IMR-90 (cell line): ENCODE results near the gene ATP5F1D. TPM values are rescaled to one million over a fixed set of nuclear protein-coding genes. Genes with fewer than 3 reads are reported as not detected.

Source experiments
- ATAC-seq: fragments of 200-7000 bp; cut with Tn5 transposase; 2 replicates; pipeline ENCODE4 v1.9.1; 2020; ENCODE audit warnings: low read depth, mild to moderate bottlenecking, moderate library complexity
- BruUV-seq: library from RNA; stranded (reverse); fragments of 400-500 nt; replicated peaks from 2 replicates; lab custom pipeline; 2021; lab: Mats Ljungman, UMichigan
- CTCF ChIA-PET: fragments of 300-600 bp; formaldehyde crosslinking; extraction: SDS; loops from one replicate; lab custom pipeline; 2021; ENCODE audit warnings: antibody characterized with exemption; lab: Yijun Ruan, JAX
- POLR2A ChIA-PET: fragments of 300-600 bp; sonication (Branson Sonifier 250); formaldehyde crosslinking; loops from one replicate; lab custom pipeline; 2022; ENCODE audit warnings: antibody characterized with exemption; ENCODE audit not compliant: unreplicated experiment; lab: Charles Lee
- DNase-seq: peaks from one replicate; pipeline ENCODE4 v3.0.0; 2013
- H2AFZ ChIP-seq: replicated peaks from 2 replicates; pipeline ENCODE3; 2013; ENCODE audit warnings: low read length, mild to moderate bottlenecking; ENCODE audit not compliant: poor library complexity
- H2AK5ac ChIP-seq: 2 replicates; pipeline ENCODE4 v1.6.1; 2013; ENCODE audit warnings: low read depth, low read length, inconsistent platforms
- H2AK9ac ChIP-seq: replicated peaks from 2 replicates; pipeline ENCODE3; 2013; ENCODE audit warnings: mild to moderate bottlenecking, low read depth, low read length, moderate library complexity; ENCODE audit not compliant: poor library complexity
- H2BK120ac ChIP-seq: 2 replicates; pipeline ENCODE4 v1.6.1; 2013; ENCODE audit warnings: low read depth, low read length, inconsistent platforms
- H2BK15ac ChIP-seq: 3 replicates; pipeline ENCODE4 v1.6.1; 2013; ENCODE audit warnings: low read depth, low read length, inconsistent platforms
- H2BK20ac ChIP-seq: 2 replicates; pipeline ENCODE4 v1.6.1; 2013; ENCODE audit warnings: low read depth, mild to moderate bottlenecking, inconsistent platforms, low read length, moderate library complexity
- H2BK5ac ChIP-seq: 2 replicates; pipeline ENCODE4 v1.6.1; 2013; ENCODE audit warnings: mild to moderate bottlenecking, low read depth, low read length, inconsistent platforms; ENCODE audit not compliant: poor library complexity, severe bottlenecking
- H3K14ac ChIP-seq: replicated peaks from 2 replicates; pipeline ENCODE4 v1.6.1; 2013; ENCODE audit warnings: low read depth, low read length, inconsistent platforms
- H3K18ac ChIP-seq: 2 replicates; pipeline ENCODE4 v1.6.1; 2013; ENCODE audit warnings: low read depth, low read length, control low read depth
- H3K23ac ChIP-seq: 2 replicates; pipeline ENCODE4 v1.6.1; 2013; ENCODE audit warnings: low read depth, low read length, inconsistent platforms
- H3K27ac ChIP-seq: 2 replicates; pipeline ENCODE4 v1.5.1; 2013; ENCODE audit warnings: mild to moderate bottlenecking, control low read depth, low read length; ENCODE audit not compliant: insufficient read depth
- H3K27me3 ChIP-seq: 2 replicates; pipeline ENCODE4 v1.6.1; 2013; ENCODE audit warnings: low read length; ENCODE audit not compliant: control insufficient read depth, insufficient read depth
- H3K36me3 ChIP-seq: 2 replicates; pipeline ENCODE4 v1.6.1; 2013; ENCODE audit warnings: low read length, mixed read lengths; ENCODE audit not compliant: control insufficient read depth, insufficient read depth
- H3K4ac ChIP-seq: 2 replicates; pipeline ENCODE4 v1.6.1; 2013; ENCODE audit warnings: low read depth, low read length, inconsistent platforms
- H3K4me1 ChIP-seq: 2 replicates; pipeline ENCODE4 v1.6.1; 2013; ENCODE audit warnings: low read length, mixed read lengths; ENCODE audit not compliant: control insufficient read depth, insufficient read depth
- H3K4me2 ChIP-seq: 2 replicates; pipeline ENCODE4 v1.6.1; 2013; ENCODE audit warnings: low read depth, mild to moderate bottlenecking, control low read depth, low read length, moderate library complexity
- H3K4me3 ChIP-seq: 2 replicates; pipeline ENCODE4 v1.5.1; 2013; ENCODE audit warnings: low read depth, mild to moderate bottlenecking, control low read depth, low read length, moderate library complexity; ENCODE audit not compliant: insufficient read depth
- H3K56ac ChIP-seq: 2 replicates; pipeline ENCODE4 v1.6.1; 2013; ENCODE audit warnings: low read length, inconsistent platforms; ENCODE audit not compliant: insufficient read depth; ENCODE audit errors: extremely low read depth
- H3K79me1 ChIP-seq, 2 experiments: 2 replicates each; pipeline ENCODE4 v1.6.1; 2013; ENCODE audit warnings: low read length in 2 of 2, inconsistent platforms in 1 of 2, low read depth in 1 of 2
- H3K9ac ChIP-seq: 2 replicates; pipeline ENCODE4 v1.6.1; 2013; ENCODE audit warnings: low read depth, low read length, control low read depth
- H3K9me1 ChIP-seq: 2 replicates; pipeline ENCODE4 v1.6.1; 2013; ENCODE audit warnings: low read length, inconsistent platforms; ENCODE audit not compliant: insufficient read depth
- H3K9me3 ChIP-seq: 2 replicates; pipeline ENCODE4 v1.6.1; 2013; ENCODE audit warnings: low read length; ENCODE audit not compliant: control insufficient read depth, insufficient read depth
- H4K20me1 ChIP-seq: 2 replicates; pipeline ENCODE4 v1.6.1; 2013; ENCODE audit warnings: low read length, inconsistent platforms; ENCODE audit not compliant: insufficient read depth
- H4K5ac ChIP-seq: 2 replicates; pipeline ENCODE4 v1.6.1; 2013; ENCODE audit warnings: mild to moderate bottlenecking, low read depth, low read length, control low read depth
- H4K8ac ChIP-seq, 2 experiments: 2 replicates each; pipeline ENCODE4 v1.6.1; 2013; ENCODE audit warnings: low read depth in 2 of 2, low read length in 2 of 2, control low read depth in 1 of 2, inconsistent platforms in 1 of 2
- H4K91ac ChIP-seq: 2 replicates; pipeline ENCODE4 v1.6.1; 2013; ENCODE audit warnings: low read depth, low read length, inconsistent platforms; ENCODE audit not compliant: insufficient read depth
- BHLHE40 ChIP-seq: fragments of 150-350 bp; IDR thresholded peaks from 2 replicates; pipeline ENCODE4 v1.6.1; 2016; ENCODE audit warnings: mild to moderate bottlenecking, low read depth, low read length
- CEBPB ChIP-seq: IDR thresholded peaks from 2 replicates; pipeline ENCODE4 v1.6.1; 2012; ENCODE audit warnings: low read depth, low read length, improper control_type of control experiment
- CHD1 ChIP-seq: IDR thresholded peaks from 2 replicates; pipeline ENCODE4 v1.6.1; 2012; ENCODE audit warnings: low read depth, low read length, improper control_type of control experiment
- FOS ChIP-seq: fragments of 150-350 bp; IDR thresholded peaks from 2 replicates; pipeline ENCODE4 v1.6.1; 2016; ENCODE audit warnings: low read depth, low read length
- MAFK ChIP-seq: IDR thresholded peaks from 2 replicates; pipeline ENCODE4 v1.6.1; 2012; ENCODE audit warnings: low read depth, low read length, improper control_type of control experiment
- MAZ ChIP-seq: IDR thresholded peaks from 2 replicates; pipeline ENCODE4 v1.6.1; 2012; ENCODE audit warnings: low read depth, mild to moderate bottlenecking, low read length, improper control_type of control experiment, moderate library complexity, borderline replicate concordance
- MXI1 ChIP-seq: IDR thresholded peaks from 2 replicates; pipeline ENCODE4 v1.6.1; 2012; ENCODE audit warnings: low read depth, mild to moderate bottlenecking, low read length, moderate library complexity, borderline replicate concordance
- NFE2L2 ChIP-seq: fragments of 150-350 bp; IDR thresholded peaks from 2 replicates; pipeline ENCODE4 v1.6.1; 2016; ENCODE audit warnings: low read depth, mild to moderate bottlenecking, low read length
- POLR2A ChIP-seq: IDR thresholded peaks from 2 replicates; pipeline ENCODE4 v1.6.1; 2012; ENCODE audit warnings: mild to moderate bottlenecking, low read depth, low read length
- RAD21 ChIP-seq: IDR thresholded peaks from 2 replicates; pipeline ENCODE4 v1.6.1; 2012; ENCODE audit warnings: low read length, improper control_type of control experiment
- RCOR1 ChIP-seq: IDR thresholded peaks from 2 replicates; pipeline ENCODE4 v1.6.1; 2012; ENCODE audit warnings: mild to moderate bottlenecking, low read length, improper control_type of control experiment; ENCODE audit not compliant: insufficient replicate concordance
- RFX5 ChIP-seq: IDR thresholded peaks from 2 replicates; pipeline ENCODE4 v1.8.0; 2012; ENCODE audit warnings: low read depth, mild to moderate bottlenecking, low read length, moderate library complexity
- SMC3 ChIP-seq: fragments of 150-350 bp; IDR thresholded peaks from 2 replicates; pipeline ENCODE4 v1.6.1; 2016; ENCODE audit warnings: low read depth, mild to moderate bottlenecking, antibody characterized with exemption, low read length, moderate library complexity
- WGBS, 2 experiments: methylation state at CpG; one replicate each; pipeline versions ENCODE4 v1.1.5 to v1.1.7; 2013; ENCODE audit warnings: missing lambda C conversion rate in 2 of 2; ENCODE audit not compliant: insufficient read length in 1 of 2; ENCODE audit errors: extremely low coverage in 2 of 2; 5-methylcytosine and 5-hydroxymethylcytosine counted together
- dilution Hi-C: fragments of 300-500 bp; cut with HindIII; formaldehyde crosslinking; loops from one replicate; pipeline ENCODE4 v1.14.3; 2018; ENCODE audit warnings: low sequenced_read_pairs; ENCODE audit not compliant: unreplicated experiment
- in situ Hi-C: fragments of 300-500 bp; cut with MboI; formaldehyde crosslinking; loops from 3 replicates; pipeline ENCODE4 v1.14.3; 2019; ENCODE audit warnings: low sequenced_read_pairs, inconsistent platforms, mixed read lengths
- intact Hi-C: fragments of 100-400 bp; cut with micrococcal nuclease; formaldehyde crosslinking; loops from 2 replicates; pipeline ENCODE4 v1.10.0; 2022
- polyA plus RNA-seq, 3 experiments: library from polyadenylated mRNA; depleted of rRNA; stranded (reverse); fragments of >200 nt; gene quantifications; 2 replicates each; pipeline ENCODE4 v1.2.3, GENCODE V29; 2012; ENCODE audit warnings: low replicate concordance in 1 of 3
- total RNA-seq: library from RNA; depleted of rRNA; stranded (reverse); fragments of >200 nt; gene quantifications from 2 replicates; pipeline ENCODE4 v1.2.3, GENCODE V29; 2012
- TF ChIP-seq, protein P1 (sequence below): fragments of 150-350 bp; IDR thresholded peaks from 2 replicates; pipeline ENCODE4 v1.6.1; 2016; ENCODE audit warnings: low read depth, mild to moderate bottlenecking, low read length, moderate library complexity, borderline replicate concordance
- TF ChIP-seq, protein P2 (sequence below): conservative IDR thresholded peaks from 2 replicates; pipeline ENCODE4 v1.5.1; 2012; ENCODE audit warnings: mild to moderate bottlenecking, low read depth, low read length, improper control_type of control experiment
- TF ChIP-seq, protein P3 (sequence below): fragments of 150-350 bp; IDR thresholded peaks from 2 replicates; pipeline ENCODE4 v1.6.1; 2017; ENCODE audit warnings: mild to moderate bottlenecking, antibody characterized with exemption, low read length, low read depth

ATP5F1D gene
- total and polyA plus RNA-seq, 2 of the 4 experiments (the other 2 are of a cell fraction) = 7.3 to 140 TPM

DNA sequence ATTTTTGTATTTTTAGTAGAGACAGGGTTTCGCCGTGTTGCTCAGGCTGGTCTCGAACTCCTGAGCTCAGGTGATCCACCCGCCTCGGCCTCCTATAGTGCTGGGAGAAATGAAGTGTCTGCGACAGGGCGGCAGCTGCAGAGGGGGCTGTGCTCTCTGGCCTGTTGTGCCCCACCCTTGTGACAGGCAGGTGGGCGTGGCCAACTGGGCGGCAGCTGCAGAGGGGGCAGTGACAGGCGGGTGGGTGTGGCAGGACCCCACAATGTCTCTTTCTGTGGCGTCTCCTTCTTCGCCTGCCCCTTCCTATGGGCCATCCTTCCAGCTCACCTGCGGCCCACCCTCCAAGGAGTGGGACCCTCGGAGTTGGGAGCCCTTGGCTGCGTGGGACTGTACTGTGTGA lies 24.2 kb upstream of the ATP5F1D start:
- no peak overlapping the region for H3K18ac ChIP-seq
- no peak overlapping the region for H2BK5ac ChIP-seq
- H4K8ac ChIP-seq = no peak overlapping the region
- ChIA-PET CTCF (interaction anchor here (0.6 kb wide), 1 partner anchor 18 kb away, joined by 4 read pairs; no protein-coding TSS in a partner anchor), POLR2A (no interaction called here)
- H3K4ac ChIP-seq = no peak overlapping the region
- H2AFZ ChIP-seq = no peak overlapping the region
- H3K27ac ChIP-seq = no peak overlapping the region
- no peak overlapping the region for H3K56ac ChIP-seq
- in situ Hi-C loops (no loop called here), intact Hi-C loops (no loop called here), dilution Hi-C loops (no loop called here)
- ATAC-seq = no peak
- no peak overlapping the region for H2BK15ac ChIP-seq
- no peak overlapping the region for H2BK120ac ChIP-seq
- H2AK9ac ChIP-seq = no peak overlapping the region
- no peak overlapping the region for H4K91ac ChIP-seq
- peak overlapping the region; percentile 5; the same call in 1 of the 2 replicates for H2AK5ac ChIP-seq
- H3K4me1 ChIP-seq = peaks cover 18% of the 10 kb centered on the region
- H3K4me3 ChIP-seq = no peak overlapping the region
- H2BK20ac ChIP-seq = no peak overlapping the region
- no peak overlapping the region for H3K14ac ChIP-seq
- no peak overlapping the region for H3K23ac ChIP-seq
- H3K79me1 ChIP-seq = peaks cover 18 to 77% of the 10 kb centered on the region in 2 experiments; a peak in 3 of 4 replicates
- H4K20me1 ChIP-seq = peaks cover 57% of the 10 kb centered on the region
- H4K5ac ChIP-seq = no peak overlapping the region
- no peak overlapping the region for H3K4me2 ChIP-seq
- DNase-seq = no peak
- H3K9me1 ChIP-seq = peaks cover 15% of the 10 kb centered on the region
- H3K27me3 ChIP-seq = no peaks in the 10 kb centered on the region
- TF ChIP-seq CEBPB (no peak), NFE2L2 (no peak), FOS (no peak), BHLHE40 (no peak), POLR2A (no peak; the same call in 1 of the 2 replicates), SMC3 (no peak), RFX5 (no peak), RCOR1 (no peak), MAZ (no peak), CHD1 (no peak), MAFK (no peak), RAD21 (no peak), MXI1 (no peak)
- TF ChIP-seq, protein P1, sequence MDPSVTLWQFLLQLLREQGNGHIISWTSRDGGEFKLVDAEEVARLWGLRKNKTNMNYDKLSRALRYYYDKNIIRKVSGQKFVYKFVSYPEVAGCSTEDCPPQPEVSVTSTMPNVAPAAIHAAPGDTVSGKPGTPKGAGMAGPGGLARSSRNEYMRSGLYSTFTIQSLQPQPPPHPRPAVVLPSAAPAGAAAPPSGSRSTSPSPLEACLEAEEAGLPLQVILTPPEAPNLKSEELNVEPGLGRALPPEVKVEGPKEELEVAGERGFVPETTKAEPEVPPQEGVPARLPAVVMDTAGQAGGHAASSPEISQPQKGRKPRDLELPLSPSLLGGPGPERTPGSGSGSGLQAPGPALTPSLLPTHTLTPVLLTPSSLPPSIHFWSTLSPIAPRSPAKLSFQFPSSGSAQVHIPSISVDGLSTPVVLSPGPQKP = no peak
- TF ChIP-seq, protein P2, sequence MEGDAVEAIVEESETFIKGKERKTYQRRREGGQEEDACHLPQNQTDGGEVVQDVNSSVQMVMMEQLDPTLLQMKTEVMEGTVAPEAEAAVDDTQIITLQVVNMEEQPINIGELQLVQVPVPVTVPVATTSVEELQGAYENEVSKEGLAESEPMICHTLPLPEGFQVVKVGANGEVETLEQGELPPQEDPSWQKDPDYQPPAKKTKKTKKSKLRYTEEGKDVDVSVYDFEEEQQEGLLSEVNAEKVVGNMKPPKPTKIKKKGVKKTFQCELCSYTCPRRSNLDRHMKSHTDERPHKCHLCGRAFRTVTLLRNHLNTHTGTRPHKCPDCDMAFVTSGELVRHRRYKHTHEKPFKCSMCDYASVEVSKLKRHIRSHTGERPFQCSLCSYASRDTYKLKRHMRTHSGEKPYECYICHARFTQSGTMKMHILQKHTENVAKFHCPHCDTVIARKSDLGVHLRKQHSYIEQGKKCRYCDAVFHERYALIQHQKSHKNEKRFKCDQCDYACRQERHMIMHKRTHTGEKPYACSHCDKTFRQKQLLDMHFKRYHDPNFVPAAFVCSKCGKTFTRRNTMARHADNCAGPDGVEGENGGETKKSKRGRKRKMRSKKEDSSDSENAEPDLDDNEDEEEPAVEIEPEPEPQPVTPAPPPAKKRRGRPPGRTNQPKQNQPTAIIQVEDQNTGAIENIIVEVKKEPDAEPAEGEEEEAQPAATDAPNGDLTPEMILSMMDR = no peak
- TF ChIP-seq, protein P3, sequence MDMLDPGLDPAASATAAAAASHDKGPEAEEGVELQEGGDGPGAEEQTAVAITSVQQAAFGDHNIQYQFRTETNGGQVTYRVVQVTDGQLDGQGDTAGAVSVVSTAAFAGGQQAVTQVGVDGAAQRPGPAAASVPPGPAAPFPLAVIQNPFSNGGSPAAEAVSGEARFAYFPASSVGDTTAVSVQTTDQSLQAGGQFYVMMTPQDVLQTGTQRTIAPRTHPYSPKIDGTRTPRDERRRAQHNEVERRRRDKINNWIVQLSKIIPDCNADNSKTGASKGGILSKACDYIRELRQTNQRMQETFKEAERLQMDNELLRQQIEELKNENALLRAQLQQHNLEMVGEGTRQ = no peak
- H3K36me3 ChIP-seq = peaks cover 27% of the 10 kb centered on the region; the same call in 1 of the 2 replicates
- no peaks in the 10 kb centered on the region for H3K9me3 ChIP-seq
- no peak overlapping the region for H3K9ac ChIP-seq
- 93% methylated on average over 7 of the region's 15 CpGs; no CpG with 5 or more reads in 1 of the 2 experiments for WGBS, 2 experiments
- BruUV-seq = no TSS peak
